ENCODE measurements around the gene KRT33A. TPM values are rescaled to one million over a fixed set of nuclear protein-coding genes. Genes with fewer than 3 reads are reported as not detected.
A peak's percentile ranks its signal among the peaks of the same experiment; 100 is the strongest.
"Not testable (repeated sequence)": the region's sequence is repeated elsewhere in the genome, so short reads cannot be mapped to it uniquely, and the experiment has no call there.

KRT33A gene
- not detected for polyA plus RNA-seq (ENCODE audit: insufficient read length in 4 of 4)

GRCh38 chr17:41350381-41350878 is at the start of gene KRT33A:
TSS of gene KRT33A (minus strand) at chr17:41350828. CDS start at chr17:41350767, 61 bp downstream.
- DNase-seq (ENCODE audit: low read depth in 4 of 4, low spot score in 3 of 4): not testable (repeated sequence)

GRCh38 chr17:41396996-41397660 is 46.5 kb upstream of the KRT33A start, which contains the start of gene KRT31:
TSS of gene KRT31 (minus strand) at chr17:41397608. CDS start at chr17:41397539, 69 bp downstream.
- DNase-seq (ENCODE audit: low read depth in 4 of 4, low spot score in 3 of 4): no peak

- DNase-seq (ENCODE audit: low read depth in 4 of 4, low spot score in 3 of 4): no peak
Observed at GRCh38 chr17:41396340-41396739, 45.7 kb upstream of the KRT33A start.

- no peak for DNase-seq (ENCODE audit: low read depth in 4 of 4, low spot score in 3 of 4)
Observed at GRCh38 chr17:41395611-41396010, 45.0 kb upstream of the KRT33A start.

DNA sequence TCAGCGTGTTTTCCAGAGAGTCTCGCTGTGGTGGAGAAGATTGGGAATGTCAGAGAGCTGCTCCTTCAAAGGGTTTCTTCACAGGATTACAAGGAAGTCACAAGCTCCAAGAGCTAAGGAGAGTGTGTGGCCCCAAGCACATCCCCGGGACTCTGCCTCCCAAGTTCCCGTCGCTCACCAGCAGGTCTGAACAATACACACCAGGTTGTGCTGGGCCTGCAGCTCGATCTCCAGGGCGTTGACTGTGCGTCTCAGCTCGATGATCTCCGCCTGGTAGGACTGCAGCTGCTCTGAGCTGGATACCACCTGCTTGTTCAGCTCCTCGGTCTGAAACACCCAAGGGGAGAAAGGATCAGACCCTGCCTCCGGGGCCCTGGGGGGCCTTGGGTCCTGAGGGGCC is 44.4 kb upstream of the KRT33A start:
- DNase-seq (ENCODE audit: low read depth in 4 of 4, low spot score in 3 of 4): not testable (repeated sequence)

DNA sequence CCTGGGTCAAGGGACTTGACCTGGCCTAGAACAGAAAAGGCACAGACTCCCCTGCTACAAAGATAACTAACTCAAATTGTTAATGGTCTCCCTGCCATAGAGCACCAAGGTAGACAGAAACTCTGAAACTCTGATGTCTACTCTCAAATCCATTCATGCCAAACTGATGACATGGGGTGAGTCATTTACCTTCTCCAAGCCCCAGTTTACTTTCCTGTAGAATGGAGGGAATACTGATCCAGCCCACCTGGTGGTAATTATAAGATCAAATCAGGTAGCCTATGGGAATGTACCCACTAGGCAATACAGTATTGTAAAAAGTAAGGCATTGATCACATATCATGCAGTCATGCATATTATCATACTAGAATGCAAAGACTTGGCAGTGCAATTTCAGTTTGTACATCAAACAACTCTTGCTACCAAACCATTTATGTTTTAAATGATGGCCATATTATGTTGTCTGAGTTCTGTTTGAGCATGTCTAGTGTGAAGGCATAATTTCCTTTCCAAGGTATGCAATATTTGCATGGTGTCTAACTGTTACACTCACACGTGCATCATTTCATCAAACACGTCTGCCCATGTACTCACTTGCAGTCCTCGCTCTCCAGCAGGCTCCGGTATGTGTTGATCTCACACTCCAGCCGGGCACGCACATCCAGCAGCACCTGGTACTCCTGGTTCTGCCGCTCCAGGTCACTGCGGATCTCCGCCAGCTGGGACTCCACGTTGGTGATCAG is 43.8 kb upstream of the KRT33A start:
- DNase-seq (ENCODE audit: low read depth in 4 of 4, low spot score in 3 of 4): no peak

GRCh38 chr17:41393826-41394225 is 43.2 kb upstream of the KRT33A start:
- no peak for DNase-seq (ENCODE audit: low read depth in 4 of 4, low spot score in 3 of 4)

- DNase-seq (ENCODE audit: low read depth in 4 of 4, low spot score in 3 of 4): no peak
Observed at GRCh38 chr17:41393294-41393693, 42.7 kb upstream of the KRT33A start.

- DNase-seq (ENCODE audit: low read depth in 4 of 4, low spot score in 3 of 4): no peak
Observed at GRCh38 chr17:41392278-41392677, 41.6 kb upstream of the KRT33A start.

- no peak for DNase-seq (ENCODE audit: low read depth in 4 of 4, low spot score in 3 of 4)
Observed at GRCh38 chr17:41391535-41391934, 40.9 kb upstream of the KRT33A start.

DNA sequence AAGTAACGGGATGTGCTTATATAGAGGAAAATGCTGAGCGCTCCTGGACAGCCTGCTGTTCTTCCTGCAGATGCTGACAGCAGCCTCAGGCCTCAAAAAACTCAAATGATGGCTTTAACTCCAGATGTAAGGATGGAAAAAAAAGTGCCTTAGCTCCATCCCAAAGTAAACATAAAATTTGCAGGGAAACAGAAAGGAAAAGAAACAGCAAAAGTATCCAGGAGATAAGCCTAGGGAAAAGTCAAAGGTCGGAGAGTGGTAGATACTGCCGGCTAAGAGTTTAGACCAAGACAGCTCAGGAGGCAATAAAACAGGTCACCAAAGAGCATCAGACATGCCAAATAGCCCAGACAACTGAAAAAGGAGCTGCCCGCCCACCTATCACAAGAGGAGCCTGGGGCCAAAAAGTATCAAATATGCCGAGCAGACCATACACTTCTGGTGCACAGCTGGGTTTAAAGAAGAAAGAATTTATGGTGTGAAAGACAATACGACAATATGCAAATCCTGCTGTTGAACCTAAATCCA is 39.8 kb upstream of the KRT33A start:
- DNase-seq (ENCODE audit: low read depth in 4 of 4, low spot score in 3 of 4): no peak

- DNase-seq (ENCODE audit: low read depth in 4 of 4, low spot score in 3 of 4): no peak
Observed at GRCh38 chr17:41387670-41388069, 37.0 kb upstream of the KRT33A start.

GRCh38 chr17:41386227-41386626 is 35.6 kb upstream of the KRT33A start:
- DNase-seq (ENCODE audit: low read depth in 4 of 4, low spot score in 3 of 4): no peak

- DNase-seq (ENCODE audit: low read depth in 4 of 4, low spot score in 3 of 4): no peak
Observed at GRCh38 chr17:41383690-41384089, 33.1 kb upstream of the KRT33A start.

DNA sequence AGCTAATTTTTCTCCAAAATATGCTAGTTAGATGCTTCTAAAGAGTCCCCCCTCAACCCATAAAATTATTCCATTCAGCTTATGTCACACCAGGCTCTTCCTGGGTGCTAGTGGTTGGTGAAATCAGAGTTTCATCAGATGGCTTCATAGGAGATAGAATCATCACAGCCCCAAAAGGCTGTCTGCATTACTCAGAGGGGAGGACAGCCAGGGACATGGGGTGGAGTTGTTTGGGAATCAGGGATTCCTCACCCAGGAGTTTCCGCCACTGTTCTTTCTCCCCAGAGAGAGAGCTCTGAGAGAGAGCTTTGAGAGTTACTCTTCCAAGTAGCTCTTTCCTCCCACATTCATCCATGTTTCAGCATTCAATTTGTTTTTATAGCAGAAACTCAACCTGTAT is 31.8 kb upstream of the KRT33A start:
- no peak for DNase-seq (ENCODE audit: low read depth in 4 of 4, low spot score in 3 of 4)

DNA sequence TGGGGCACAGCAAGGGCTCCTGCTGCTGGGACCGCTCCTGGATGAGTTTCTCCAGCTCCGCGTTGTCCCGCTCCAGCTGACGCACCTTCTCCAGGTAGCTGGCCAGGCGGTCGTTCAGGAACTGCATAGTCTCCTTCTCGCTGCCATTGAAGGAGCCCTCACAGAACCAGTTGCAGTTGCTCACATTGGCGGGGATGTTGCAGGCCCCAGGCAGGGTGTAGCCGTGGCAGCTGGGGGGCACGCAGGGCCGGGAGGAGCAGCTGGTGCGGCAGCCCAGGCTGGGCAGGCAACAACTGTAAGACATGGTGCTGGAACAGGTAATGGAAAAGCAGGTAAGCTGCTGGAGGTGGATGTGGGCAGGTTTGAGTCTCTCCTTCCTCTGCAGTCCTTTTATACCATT is 31.3 kb upstream of the KRT33A start, which contains the start of gene KRT34:
Gene KRT34 (minus strand): TSS at position 364 of the 400 bp plus-strand sequence. CDS start 60 bp downstream, at position 304.
- DNase-seq (ENCODE audit: low read depth in 4 of 4, low spot score in 3 of 4): not testable (repeated sequence)

DNA sequence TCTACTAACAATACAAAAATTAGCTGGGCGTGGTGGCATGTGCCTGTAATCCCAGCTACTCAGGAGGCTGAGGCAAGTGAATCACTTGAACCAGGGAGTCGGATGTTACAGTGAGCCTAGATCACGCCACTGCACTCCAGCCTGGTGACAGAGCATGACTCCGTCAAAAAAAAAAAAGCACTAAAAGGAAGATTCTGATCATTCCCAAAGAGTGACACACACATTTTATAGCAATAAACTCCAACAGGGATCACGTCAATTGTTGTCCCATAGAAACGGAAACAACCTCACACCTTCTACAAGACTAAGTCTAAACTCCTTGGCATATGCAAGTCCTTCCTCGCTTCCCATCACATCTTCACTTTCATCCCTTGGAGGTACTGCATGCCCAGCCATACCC is 29.5 kb upstream of the KRT33A start:
- not testable (repeated sequence) for DNase-seq (ENCODE audit: low read depth in 4 of 4, low spot score in 3 of 4)

- DNase-seq (ENCODE audit: low read depth in 4 of 4, low spot score in 3 of 4): peak in 1 of 4 donors; percentile 7
Observed at GRCh38 chr17:41377546-41377945, 26.9 kb upstream of the KRT33A start.

DNA sequence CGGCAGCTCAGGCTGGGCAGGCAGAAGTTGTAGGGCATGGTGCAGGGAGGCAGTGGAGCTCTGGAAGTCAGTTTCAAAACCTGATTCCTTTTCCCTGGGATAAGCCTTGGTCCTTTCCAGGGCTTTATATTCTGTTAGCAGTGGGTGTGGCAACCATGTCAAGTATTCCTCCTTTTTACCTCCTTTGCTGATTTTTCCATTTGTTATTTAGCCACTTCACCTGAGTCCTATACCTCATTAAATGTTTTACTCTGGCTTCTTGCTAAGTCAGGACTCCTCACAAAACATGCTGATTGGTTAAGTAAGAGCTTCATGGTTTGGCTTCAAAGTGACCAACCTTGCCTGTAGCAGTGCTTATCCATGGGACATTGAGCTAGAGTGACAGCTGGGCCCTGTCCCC is 19.1 kb upstream of the KRT33A start, which contains the start of gene KRT33B:
Gene KRT33B (minus strand): TSS at position 101 of the 400 bp plus-strand sequence. CDS start 63 bp downstream, at position 38.
- DNase-seq (ENCODE audit: low read depth in 4 of 4, low spot score in 3 of 4): no peak

- DNase-seq (ENCODE audit: low read depth in 4 of 4, low spot score in 3 of 4): no peak
Observed at GRCh38 chr17:41369023-41369422, 18.4 kb upstream of the KRT33A start.

- no peak for DNase-seq (ENCODE audit: low read depth in 4 of 4, low spot score in 3 of 4)
Observed at GRCh38 chr17:41367426-41368075, 16.9 kb upstream of the KRT33A start.

All from right renal pelvis (tissue), 4 donors.